ENCODE data around the gene RAPGEF1.

The RAPGEF1 gene

GRCh38 chr9:131528886-131529505, 210.9 kb downstream of the RAPGEF1 start:
- no peak for DNase-seq (ENCODE audit: low read depth)

GRCh38 chr9:131528186-131528585, 211.7 kb downstream of the RAPGEF1 start:
- DNase-seq (ENCODE audit: low read depth): no peak

Measured in stimulated activated CD8-positive, alpha-beta memory T cell treated with anti-CD3 and anti-CD28 coated beads, Interleukin-15, amount 100 ng/mL, for 24 hours (primary cell).